H9 (cell line): ENCODE measurements around the gene LGALS4. TPM values are rescaled to one million over a fixed set of nuclear protein-coding genes. Genes with fewer than 3 reads are reported as not detected.

ENCODE experiments used
- DNase-seq: peaks from one replicate; pipeline ENCODE4 v3.0.0-alpha.2; 2017
- H2AFZ ChIP-seq: one replicate; pipeline ENCODE4 v1.6.1; 2013; ENCODE audit warnings: mild to moderate bottlenecking, low read length, control low read depth, moderate library complexity
- H2AK5ac ChIP-seq: 2 replicates; pipeline ENCODE4 v1.6.1; 2013; ENCODE audit warnings: low read length, control low read depth, mixed read lengths; ENCODE audit not compliant: insufficient read length
- H2BK120ac ChIP-seq: one replicate; pipeline ENCODE4 v1.6.1; 2013; ENCODE audit warnings: low read depth, mild to moderate bottlenecking, low read length, control low read depth, inconsistent platforms; ENCODE audit not compliant: poor library complexity, severe bottlenecking
- H2BK12ac ChIP-seq: 2 replicates; pipeline ENCODE4 v1.6.1; 2013; ENCODE audit warnings: low read length, control low read depth, mixed read lengths, low read depth; ENCODE audit not compliant: insufficient read length
- H2BK15ac ChIP-seq: 2 replicates; pipeline ENCODE4 v1.6.1; 2013; ENCODE audit warnings: low read depth, low read length, control low read depth
- H2BK20ac ChIP-seq: one replicate; pipeline ENCODE4 v1.6.1; 2013; ENCODE audit warnings: low read depth, mild to moderate bottlenecking, low read length, control low read depth, inconsistent platforms; ENCODE audit not compliant: poor library complexity, severe bottlenecking
- H2BK5ac ChIP-seq: 2 replicates; pipeline ENCODE4 v1.6.1; 2013; ENCODE audit warnings: low read length, control low read depth, mixed read lengths; ENCODE audit not compliant: insufficient read length
- H3K14ac ChIP-seq: 2 replicates; pipeline ENCODE4 v1.6.1; 2013; ENCODE audit warnings: low read length, control low read depth; ENCODE audit not compliant: insufficient read depth
- H3K18ac ChIP-seq: 2 replicates; pipeline ENCODE4 v1.6.1; 2013; ENCODE audit warnings: low read depth, mild to moderate bottlenecking, mixed read lengths, low read length, control low read depth; ENCODE audit not compliant: insufficient read length
- H3K23ac ChIP-seq: 2 replicates; pipeline ENCODE4 v1.6.1; 2013; ENCODE audit warnings: low read length, control low read depth, mixed read lengths, low read depth; ENCODE audit not compliant: insufficient read length
- H3K23me2 ChIP-seq: 2 replicates; pipeline ENCODE4 v1.6.1; 2013; ENCODE audit warnings: low read depth, mild to moderate bottlenecking, mixed read lengths, low read length, control low read depth; ENCODE audit not compliant: insufficient read length, poor library complexity, severe bottlenecking
- H3K27ac ChIP-seq: 2 replicates; pipeline ENCODE4 v1.5.1; 2013; ENCODE audit warnings: low read length, control low read depth, mixed read lengths, low read depth; ENCODE audit not compliant: insufficient read length
- H3K27me3 ChIP-seq: 2 replicates; pipeline ENCODE4 v1.6.1; 2013; ENCODE audit warnings: low read length, control low read depth, inconsistent platforms; ENCODE audit not compliant: insufficient read depth
- H3K4ac ChIP-seq: 2 replicates; pipeline ENCODE4 v1.6.1; 2013; ENCODE audit warnings: low read depth, mild to moderate bottlenecking, control low read depth, inconsistent platforms, low read length, moderate library complexity
- H3K4me1 ChIP-seq: 2 replicates; pipeline ENCODE4 v1.6.1; 2013; ENCODE audit warnings: low read length, control low read depth, inconsistent platforms; ENCODE audit not compliant: insufficient read depth
- H3K4me2 ChIP-seq: 2 replicates; pipeline ENCODE4 v1.6.1; 2013; ENCODE audit warnings: low read length, control low read depth, mixed read lengths; ENCODE audit not compliant: insufficient read length, insufficient read depth
- H3K56ac ChIP-seq: 2 replicates; pipeline ENCODE4 v1.6.1; 2013; ENCODE audit warnings: low read depth, mild to moderate bottlenecking, mixed read lengths, low read length, control low read depth; ENCODE audit not compliant: insufficient read length
- H3K79me1 ChIP-seq: 2 replicates; pipeline ENCODE4 v1.6.1; 2013; ENCODE audit warnings: low read depth, mild to moderate bottlenecking, moderate library complexity, low read length, control low read depth, inconsistent platforms; ENCODE audit not compliant: insufficient read depth, poor library complexity, severe bottlenecking
- H3K79me2 ChIP-seq: 2 replicates; pipeline ENCODE4 v1.6.1; 2013; ENCODE audit warnings: low read length, control low read depth, inconsistent platforms; ENCODE audit not compliant: insufficient read depth
- H3K9ac ChIP-seq: 2 replicates; pipeline ENCODE4 v1.6.1; 2013; ENCODE audit warnings: low read length, control low read depth, mixed read lengths; ENCODE audit not compliant: insufficient read length; ENCODE audit errors: extremely low read depth
- H3K9me3 ChIP-seq: one replicate; pipeline ENCODE4 v1.6.1; 2013; ENCODE audit warnings: low read depth, low read length, inconsistent platforms; ENCODE audit not compliant: control insufficient read depth
- H3T11ph ChIP-seq: one replicate; pipeline ENCODE4 v1.6.1; 2013; ENCODE audit warnings: mild to moderate bottlenecking, low read length, control low read depth, inconsistent platforms
- H4K20me1 ChIP-seq: one replicate; pipeline ENCODE4 v1.6.1; 2013; ENCODE audit not compliant: control insufficient read depth, insufficient read length, insufficient read depth
- H4K5ac ChIP-seq: 2 replicates; pipeline ENCODE4 v1.6.1; 2013; ENCODE audit warnings: low read depth, mild to moderate bottlenecking, mixed read lengths, low read length, control low read depth; ENCODE audit not compliant: insufficient read length
- H4K8ac ChIP-seq: replicated peaks from 2 replicates; pipeline ENCODE4 v1.6.1; 2013; ENCODE audit warnings: low read length, control low read depth, mixed read lengths, low read depth; ENCODE audit not compliant: insufficient read length
- H4K91ac ChIP-seq: 2 replicates; pipeline ENCODE4 v1.6.1; 2013; ENCODE audit warnings: low read depth, mild to moderate bottlenecking, moderate library complexity, mixed read lengths, low read length, control low read depth; ENCODE audit not compliant: insufficient read length
- H3K27ac Mint-ChIP-seq, 3 experiments: 2 replicates in 2 of 3; 3 replicates in 1 of 3; pipeline ENCODE4 v1.8.0; 2020 to 2021; ENCODE audit warnings: mixed read lengths in 3 of 3, mild to moderate bottlenecking in 1 of 3, moderate library complexity in 1 of 3
- H3K27me3 Mint-ChIP-seq: 2 replicates; pipeline ENCODE4 v1.8.0; 2021; ENCODE audit warnings: low read depth, mild to moderate bottlenecking, moderate library complexity, mixed read lengths
- H3K36me3 Mint-ChIP-seq, 3 experiments: 2 replicates in 2 of 3; 3 replicates in 1 of 3; pipeline ENCODE4 v1.8.0; 2020 to 2021; ENCODE audit warnings: low read depth in 3 of 3, mixed read lengths in 3 of 3; ENCODE audit not compliant: insufficient read depth in 1 of 3
- H3K4me1 Mint-ChIP-seq, 2 experiments: 2 replicates each; pipeline ENCODE4 v1.8.0; 2020; ENCODE audit warnings: mixed read lengths in 2 of 2
- H3K4me3 Mint-ChIP-seq, 2 experiments: 2 replicates in 1 of 2; 3 replicates in 1 of 2; pipeline ENCODE4 v1.8.0; 2020 to 2021; ENCODE audit warnings: mild to moderate bottlenecking in 2 of 2, mixed read lengths in 2 of 2, moderate library complexity in 1 of 2
- H3K9me3 Mint-ChIP-seq, 2 experiments: 2 replicates in 1 of 2; 3 replicates in 1 of 2; pipeline ENCODE4 v1.8.0; 2020; ENCODE audit warnings: mild to moderate bottlenecking in 2 of 2, mixed read lengths in 2 of 2, moderate library complexity in 1 of 2
- CTCF ChIP-seq: fragments of 200-600 bp; sonication (generic); conservative IDR thresholded peaks from 3 replicates; pipeline ENCODE4 v1.8.0; 2021; ENCODE audit warnings: antibody characterized with exemption, mild to moderate bottlenecking
- WGBS: extraction: QIAGEN DNeasy Blood & Tissue Kit; methylation state at CpG from one replicate; pipeline ENCODE4 v1.1.7; 2013; ENCODE audit warnings: missing lambda C conversion rate, low lambda C conversion rate, mixed read lengths; ENCODE audit not compliant: insufficient read length; ENCODE audit errors: extremely low coverage; 5-methylcytosine and 5-hydroxymethylcytosine counted together
- total RNA-seq: library from RNA; stranded (reverse); gene quantifications from 2 replicates; pipeline ENCODE4 v1.2.1, GENCODE V29; 2021

Gene LGALS4
- total RNA-seq, 1 experiment from 2014 or later, result 0.68 TPM

- H3K18ac ChIP-seq, result peak overlapping the region; percentile 87
- peak overlapping the region; percentile 97 to 99 (median 98) for H3K27ac Mint-ChIP-seq
- H2AK5ac ChIP-seq, result no peak overlapping the region
- no CpG with 5 or more reads among the region's 40 CpGs for WGBS
- H3K4ac ChIP-seq, result no peak overlapping the region; the same call in 1 of the 2 replicates
- peaks cover 26% of the 10 kb centered on the region for H3K23me2 ChIP-seq
- H2BK120ac ChIP-seq, result no peak overlapping the region
- no peak overlapping the region for H3K23ac ChIP-seq
- H4K20me1 ChIP-seq, result peaks cover 2% of the 10 kb centered on the region
- H3K27me3 Mint-ChIP-seq, result peaks cover 1% of the 10 kb centered on the region; the same call in 1 of the 2 replicates
- H3K4me3 Mint-ChIP-seq, result peak overlapping the region; percentile 92 to 95
- H3K4me1 ChIP-seq, result no peaks in the 10 kb centered on the region
- H2AFZ ChIP-seq, result no peak overlapping the region
- H4K5ac ChIP-seq, result no peak overlapping the region
- peak overlapping the region; percentile 71 for H3K14ac ChIP-seq
- peaks cover 8 to 13% of the 10 kb centered on the region in 2 experiments; a peak in 4 of 5 replicates for H3K9me3 Mint-ChIP-seq
- no peak overlapping the region for H3K56ac ChIP-seq
- no peak overlapping the region for H2BK12ac ChIP-seq
- peaks cover 26 to 37% (median 30%) of the 10 kb centered on the region in 3 experiments for H3K36me3 Mint-ChIP-seq
- DNase-seq, result no peak
- peak overlapping the region; percentile 35 for H2BK5ac ChIP-seq
- H3K27ac ChIP-seq, result peak overlapping the region; percentile 64
- no peak overlapping the region for H4K91ac ChIP-seq
- no peaks in the 10 kb centered on the region for H3K27me3 ChIP-seq
- peaks cover 5% of the 10 kb centered on the region for H3K79me1 ChIP-seq
- no peak overlapping the region for H3T11ph ChIP-seq
- no peak overlapping the region for H4K8ac ChIP-seq
- H3K4me2 ChIP-seq, result peak overlapping the region; percentile 97
- H2BK15ac ChIP-seq, result no peak overlapping the region
- H3K9me3 ChIP-seq, result no peaks in the 10 kb centered on the region
- H2BK20ac ChIP-seq, result no peak overlapping the region
- peaks cover 17% of the 10 kb centered on the region for H3K79me2 ChIP-seq
- no peak; the same call in 2 of the 3 replicates for TF ChIP-seq CTCF
- H3K9ac ChIP-seq, result peak overlapping the region; percentile 40
- H3K4me1 Mint-ChIP-seq, result peaks cover 27 to 37% of the 10 kb centered on the region in 2 experiments
Measured at GRCh38 chr19:38850976-38851621, 38.4 kb upstream of the LGALS4 start.
